PFSK-1 (cell line): ENCODE measurements around the gene SH2D5.

Source experiments
- FOXP2 ChIP-seq: optimal IDR thresholded peaks from 2 replicates; pipeline ENCODE3; 2011; ENCODE audit warnings: borderline replicate concordance, control low read depth, inconsistent platforms; ENCODE audit not compliant: insufficient read depth; ENCODE audit errors: extremely low read length, extremely low read depth
- POLR2AphosphoS5 ChIP-seq: IDR thresholded peaks from 2 replicates; pipeline ENCODE4 v1.6.1; 2012; ENCODE audit warnings: low read depth, mild to moderate bottlenecking, control low read depth, low read length, moderate library complexity
- SIN3A ChIP-seq: IDR thresholded peaks from 2 replicates; pipeline ENCODE4 v1.6.1; 2012; ENCODE audit warnings: mild to moderate bottlenecking, low read length, moderate library complexity, borderline replicate concordance; ENCODE audit not compliant: insufficient read depth
- TAF1 ChIP-seq: IDR thresholded peaks from 2 replicates; pipeline ENCODE4 v1.6.1; 2012; ENCODE audit warnings: low read length, control low read depth, borderline replicate concordance; ENCODE audit not compliant: insufficient read depth
- TF ChIP-seq, protein P1 (sequence below), 2 experiments: IDR thresholded peaks; 2 replicates each; pipeline versions ENCODE4 v1.6.1 to v1.8.0; 2011 to 2012; ENCODE audit warnings: low read depth in 2 of 2, low read length in 2 of 2, control low read depth in 1 of 2, inconsistent platforms in 1 of 2, mild to moderate bottlenecking in 1 of 2, moderate library complexity in 1 of 2; ENCODE audit not compliant: insufficient read depth in 1 of 2

The SH2D5 gene

GRCh38 chr1:20727746-20728316 is 4.7 kb downstream of the SH2D5 start:
- TF ChIP-seq SIN3A (no peak), FOXP2 (no peak), POLR2AphosphoS5 (no peak), TAF1 (no peak)
- TF ChIP-seq, protein P1, sequence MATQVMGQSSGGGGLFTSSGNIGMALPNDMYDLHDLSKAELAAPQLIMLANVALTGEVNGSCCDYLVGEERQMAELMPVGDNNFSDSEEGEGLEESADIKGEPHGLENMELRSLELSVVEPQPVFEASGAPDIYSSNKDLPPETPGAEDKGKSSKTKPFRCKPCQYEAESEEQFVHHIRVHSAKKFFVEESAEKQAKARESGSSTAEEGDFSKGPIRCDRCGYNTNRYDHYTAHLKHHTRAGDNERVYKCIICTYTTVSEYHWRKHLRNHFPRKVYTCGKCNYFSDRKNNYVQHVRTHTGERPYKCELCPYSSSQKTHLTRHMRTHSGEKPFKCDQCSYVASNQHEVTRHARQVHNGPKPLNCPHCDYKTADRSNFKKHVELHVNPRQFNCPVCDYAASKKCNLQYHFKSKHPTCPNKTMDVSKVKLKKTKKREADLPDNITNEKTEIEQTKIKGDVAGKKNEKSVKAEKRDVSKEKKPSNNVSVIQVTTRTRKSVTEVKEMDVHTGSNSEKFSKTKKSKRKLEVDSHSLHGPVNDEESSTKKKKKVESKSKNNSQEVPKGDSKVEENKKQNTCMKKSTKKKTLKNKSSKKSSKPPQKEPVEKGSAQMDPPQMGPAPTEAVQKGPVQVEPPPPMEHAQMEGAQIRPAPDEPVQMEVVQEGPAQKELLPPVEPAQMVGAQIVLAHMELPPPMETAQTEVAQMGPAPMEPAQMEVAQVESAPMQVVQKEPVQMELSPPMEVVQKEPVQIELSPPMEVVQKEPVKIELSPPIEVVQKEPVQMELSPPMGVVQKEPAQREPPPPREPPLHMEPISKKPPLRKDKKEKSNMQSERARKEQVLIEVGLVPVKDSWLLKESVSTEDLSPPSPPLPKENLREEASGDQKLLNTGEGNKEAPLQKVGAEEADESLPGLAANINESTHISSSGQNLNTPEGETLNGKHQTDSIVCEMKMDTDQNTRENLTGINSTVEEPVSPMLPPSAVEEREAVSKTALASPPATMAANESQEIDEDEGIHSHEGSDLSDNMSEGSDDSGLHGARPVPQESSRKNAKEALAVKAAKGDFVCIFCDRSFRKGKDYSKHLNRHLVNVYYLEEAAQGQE (IDR thresholded peaks at IDR 0.05; ENCODE audit: insufficient read depth in 1 of 2, low read depth in 2 of 2, low read length in 2 of 2) = no peak

DNA sequence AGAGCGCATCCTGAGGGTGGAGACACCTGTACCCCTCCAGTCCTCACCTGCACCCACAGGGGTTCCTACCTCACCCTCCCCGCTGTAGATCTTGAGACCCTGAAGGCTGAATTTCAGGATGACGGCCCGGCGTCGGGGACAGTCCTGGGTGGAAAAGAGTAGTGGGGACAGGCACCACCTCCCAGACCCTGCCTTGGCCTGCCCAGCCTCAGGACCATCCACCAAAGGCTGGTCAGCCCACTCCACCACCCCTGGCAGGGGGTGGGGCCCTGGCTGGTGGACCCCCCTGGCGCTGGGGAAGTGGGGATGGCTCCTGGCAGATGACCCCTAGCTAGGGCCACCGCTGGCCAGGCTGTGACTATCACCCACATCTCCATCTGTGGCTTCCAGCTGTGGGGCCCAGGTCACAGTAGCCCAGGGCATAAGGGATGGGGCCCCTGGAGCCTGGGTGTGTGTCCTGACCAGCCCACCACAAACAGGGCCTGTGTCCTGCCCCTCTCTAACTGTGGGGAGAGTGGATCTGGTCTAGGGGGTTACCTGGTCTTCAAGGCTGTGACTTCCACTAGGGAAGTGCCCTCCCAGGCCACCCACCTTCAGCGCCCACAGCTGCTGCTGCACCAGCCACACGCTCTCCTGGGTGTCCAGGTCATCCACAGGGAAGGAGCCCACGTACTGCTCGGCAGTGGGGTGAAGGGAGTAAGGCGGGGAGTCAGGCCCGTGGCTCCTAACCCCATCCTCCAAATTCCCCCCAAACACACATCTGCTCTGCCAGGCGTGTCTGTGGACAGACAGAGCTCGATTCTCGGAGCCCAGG is 5.4 kb downstream of the SH2D5 start:
- TF ChIP-seq, protein P1 (IDR thresholded peaks at IDR 0.05; ENCODE audit: insufficient read depth in 1 of 2, low read depth in 2 of 2, low read length in 2 of 2) = no peak
- TF ChIP-seq POLR2AphosphoS5 (no peak), SIN3A (no peak), TAF1 (no peak), FOXP2 (no peak)

GRCh38 chr1:20726118-20726911 is 6.2 kb downstream of the SH2D5 start:
- TF ChIP-seq FOXP2 (no peak), POLR2AphosphoS5 (no peak), SIN3A (no peak), TAF1 (no peak)
- TF ChIP-seq, protein P1 (IDR thresholded peaks at IDR 0.05; ENCODE audit: insufficient read depth in 1 of 2, low read depth in 2 of 2, low read length in 2 of 2) = no peak

DNA sequence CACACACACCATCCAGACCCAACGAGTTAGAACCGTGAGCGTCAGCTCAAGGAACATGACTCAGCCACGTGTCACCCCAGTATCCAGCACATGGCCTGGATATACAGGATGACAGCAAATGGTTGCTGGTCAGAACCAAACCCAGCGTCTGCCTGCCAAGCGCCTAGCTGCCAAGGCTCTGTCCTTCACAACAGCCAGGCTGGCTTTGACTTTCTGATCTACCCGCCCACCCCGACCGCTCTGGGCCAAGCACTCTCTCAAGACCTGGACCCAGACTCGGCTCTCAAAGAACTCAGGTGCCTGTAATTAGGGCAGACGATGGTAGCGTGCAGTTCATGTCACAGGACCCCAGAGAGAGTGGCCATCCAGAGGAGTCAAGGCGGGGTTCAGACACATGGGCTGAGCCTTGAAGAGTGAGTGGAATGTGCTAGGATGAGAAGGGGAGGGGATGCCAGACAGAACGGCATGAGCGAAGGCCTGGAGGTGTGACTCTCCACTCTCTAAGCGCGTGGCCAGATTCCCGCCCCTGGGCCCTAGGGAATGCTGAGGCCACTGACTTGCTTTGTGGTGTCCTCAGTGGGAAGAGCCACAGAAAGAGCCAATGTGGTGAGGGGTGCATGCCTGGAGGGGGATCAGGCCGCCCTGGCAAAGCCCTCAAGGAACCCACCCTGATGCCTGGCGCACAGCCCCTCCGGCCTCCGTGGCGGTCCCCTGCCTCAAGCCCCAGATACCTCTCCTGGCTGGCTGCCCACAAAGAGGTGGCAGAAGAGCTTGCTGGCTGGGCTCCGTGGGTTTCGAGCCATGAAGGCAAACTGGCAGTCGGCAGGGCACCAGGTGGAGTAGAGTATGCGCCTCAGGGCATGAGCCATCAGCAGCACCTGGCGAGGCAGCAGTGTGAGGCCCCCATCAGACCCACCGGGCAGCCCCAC is 7.0 kb downstream of the SH2D5 start:
- no peak for TF ChIP-seq POLR2AphosphoS5
- TF ChIP-seq FOXP2 = no peak
- TF ChIP-seq SIN3A = no peak
- no peak for TF ChIP-seq TAF1
- TF ChIP-seq, protein P1 (IDR thresholded peaks at IDR 0.05; ENCODE audit: insufficient read depth in 1 of 2, low read depth in 2 of 2, low read length in 2 of 2) = no peak
